GM12874 (cell line): ENCODE measurements around the gene KDM6A.

ENCODE experiments used
- CTCF ChIP-seq: IDR thresholded peaks from 2 replicates; pipeline ENCODE4 v1.5.1; 2011; ENCODE audit warnings: low read depth, mild to moderate bottlenecking, control low read depth, low read length, moderate library complexity; ENCODE audit not compliant: insufficient read depth

Gene KDM6A

GRCh38 chrX:44978976-44979375 lies 106.0 kb downstream of the KDM6A start:
- TF ChIP-seq CTCF = no peak

- no peak for TF ChIP-seq CTCF
Observed at GRCh38 chrX:44980403-44980802, 107.4 kb downstream of the KDM6A start.

- no peak for TF ChIP-seq CTCF
Observed at GRCh38 chrX:44980883-44981282, 107.9 kb downstream of the KDM6A start.

- no peak for TF ChIP-seq CTCF
Observed at GRCh38 chrX:44989995-44990770, 117.2 kb downstream of the KDM6A start.

- no peak for TF ChIP-seq CTCF
Observed at GRCh38 chrX:44992775-44993174, 119.8 kb downstream of the KDM6A start.

GRCh38 chrX:44996277-44996676 lies 123.3 kb downstream of the KDM6A start:
- TF ChIP-seq CTCF = no peak

- no peak for TF ChIP-seq CTCF
Observed at GRCh38 chrX:44997282-44997812, 124.4 kb downstream of the KDM6A start.
